Gastrocnemius medialis (tissue), 4 donors: ENCODE results near the gene CMKLR1. TPM values are rescaled to one million over a fixed set of nuclear protein-coding genes. Genes with fewer than 3 reads are reported as not detected.

Experiments used
- ATAC-seq, 2 donors: fragments of 150-250 bp; one replicate each; pipeline ENCODE4 v1.9.1; 2016
- DNase-seq, 2 donors: peaks; one replicate each; pipeline ENCODE4 v3.0.0-alpha.2; 2019
- H3K27ac ChIP-seq, 4 donors: fragments of 200-600 bp; sonication (generic); 1 replicate in 1 of 4; 2 replicates in 3 of 4; pipeline ENCODE4 v1.5.1; 2016 to 2018; ENCODE audit warnings: mild to moderate bottlenecking in 2 of 4, moderate library complexity in 1 of 4
- H3K27me3 ChIP-seq, 3 donors: fragments of 200-600 bp; sonication (generic) in 2 of 3; 1 replicate in 1 of 3; 2 replicates in 2 of 3; pipeline versions ENCODE4 v1.5.1 to v1.6.0; 2016 to 2019; ENCODE audit warnings: mild to moderate bottlenecking in 1 of 3, moderate library complexity in 1 of 3
- H3K36me3 ChIP-seq, 2 donors: fragments of 200-600 bp; sonication (generic) in 1 of 2; one replicate each; pipeline ENCODE4 v1.5.1; 2017 to 2018
- H3K4me1 ChIP-seq, 2 donors: fragments of 200-600 bp; sonication (generic) in 1 of 2; one replicate each; pipeline ENCODE4 v1.5.1; 2016 to 2017; ENCODE audit warnings: mild to moderate bottlenecking in 2 of 2
- H3K4me3 ChIP-seq, 4 donors: fragments of 200-600 bp; sonication (generic) in 3 of 4; 1 replicate in 1 of 4; 2 replicates in 3 of 4; pipeline ENCODE4 v1.5.1; 2016 to 2019; ENCODE audit warnings: mild to moderate bottlenecking in 2 of 4
- H3K9me3 ChIP-seq, 3 donors: fragments of 200-600 bp; sonication (generic) in 2 of 3; 1 replicate in 1 of 3; 2 replicates in 2 of 3; pipeline ENCODE4 v1.5.1; 2016 to 2019
- POLR2A ChIP-seq, 2 donors: fragments of 450-650 bp; IDR thresholded peaks; one replicate each; pipeline ENCODE4 v1.6.1; 2017; ENCODE audit warnings: antibody characterized with exemption in 2 of 2, mild to moderate bottlenecking in 2 of 2, moderate library complexity in 2 of 2
- in situ Hi-C, 4 donors: fragments of 200-750 bp; cut with MboI; loops; one replicate each; pipeline versions ENCODE4 v1.15.0 to v1.8.0; 2017; ENCODE audit warnings: low sequenced_read_pairs in 4 of 4
- intact Hi-C: fragments of 100-400 bp; cut with DNase I; formaldehyde crosslinking; loops from one replicate; pipeline ENCODE4 v1.15.1; 2023; ENCODE audit warnings: low total_unique reads
- total RNA-seq, 4 donors: library from RNA; depleted of rRNA; stranded (reverse); fragments of >200 nt; gene quantifications; one replicate each; pipeline versions ENCODE4 v1.1.0 to v1.2.3, GENCODE V29; 2016
- TF ChIP-seq, protein P1 (sequence below), 5 experiments: fragments of 450-650 bp in 3 of 5; fragments of 200-600 bp in 2 of 5; sonication (generic) in 2 of 5; IDR thresholded peaks in 4 of 5; conservative IDR thresholded peaks in 1 of 5; 1 replicate in 4 of 5; 2 replicates in 1 of 5; pipeline ENCODE4 v1.5.1; 2016 to 2019; ENCODE audit warnings: antibody characterized with exemption in 5 of 5, mild to moderate bottlenecking in 3 of 5, moderate library complexity in 3 of 5

CMKLR1 gene
- total RNA-seq, 4 donors from 2014 or later: 2.5 to 5.6 (median 4.4) TPM

- DNase-seq (no peak), ATAC-seq (no peak)
- no peaks in the 10 kb centered on the region for H3K36me3 ChIP-seq
- H3K9me3 ChIP-seq: no peaks in the 10 kb centered on the region
- TF ChIP-seq, protein P1, sequence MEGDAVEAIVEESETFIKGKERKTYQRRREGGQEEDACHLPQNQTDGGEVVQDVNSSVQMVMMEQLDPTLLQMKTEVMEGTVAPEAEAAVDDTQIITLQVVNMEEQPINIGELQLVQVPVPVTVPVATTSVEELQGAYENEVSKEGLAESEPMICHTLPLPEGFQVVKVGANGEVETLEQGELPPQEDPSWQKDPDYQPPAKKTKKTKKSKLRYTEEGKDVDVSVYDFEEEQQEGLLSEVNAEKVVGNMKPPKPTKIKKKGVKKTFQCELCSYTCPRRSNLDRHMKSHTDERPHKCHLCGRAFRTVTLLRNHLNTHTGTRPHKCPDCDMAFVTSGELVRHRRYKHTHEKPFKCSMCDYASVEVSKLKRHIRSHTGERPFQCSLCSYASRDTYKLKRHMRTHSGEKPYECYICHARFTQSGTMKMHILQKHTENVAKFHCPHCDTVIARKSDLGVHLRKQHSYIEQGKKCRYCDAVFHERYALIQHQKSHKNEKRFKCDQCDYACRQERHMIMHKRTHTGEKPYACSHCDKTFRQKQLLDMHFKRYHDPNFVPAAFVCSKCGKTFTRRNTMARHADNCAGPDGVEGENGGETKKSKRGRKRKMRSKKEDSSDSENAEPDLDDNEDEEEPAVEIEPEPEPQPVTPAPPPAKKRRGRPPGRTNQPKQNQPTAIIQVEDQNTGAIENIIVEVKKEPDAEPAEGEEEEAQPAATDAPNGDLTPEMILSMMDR (IDR thresholded peaks at IDR 0.05 in 4 of 5, conservative IDR thresholded peaks at IDR 0.05 in 1 of 5): no peak
- TF ChIP-seq POLR2A (IDR thresholded peaks at IDR 0.05): no peak
- H3K4me3 ChIP-seq: no peak overlapping the region
- H3K27me3 ChIP-seq: no peaks in the 10 kb centered on the region
- intact Hi-C loops (no loop called here), in situ Hi-C loops (no loop called here)
- H3K27ac ChIP-seq: no peak overlapping the region
- peaks cover 4 to 6% of the 10 kb centered on the region in 2 donors for H3K4me1 ChIP-seq
Measured at GRCh38 chr12:108297424-108297823, 41.7 kb downstream of the CMKLR1 start.

GRCh38 chr12:108296945-108297344 lies 42.2 kb downstream of the CMKLR1 start:
- in situ Hi-C loops: no loop called here

DNA sequence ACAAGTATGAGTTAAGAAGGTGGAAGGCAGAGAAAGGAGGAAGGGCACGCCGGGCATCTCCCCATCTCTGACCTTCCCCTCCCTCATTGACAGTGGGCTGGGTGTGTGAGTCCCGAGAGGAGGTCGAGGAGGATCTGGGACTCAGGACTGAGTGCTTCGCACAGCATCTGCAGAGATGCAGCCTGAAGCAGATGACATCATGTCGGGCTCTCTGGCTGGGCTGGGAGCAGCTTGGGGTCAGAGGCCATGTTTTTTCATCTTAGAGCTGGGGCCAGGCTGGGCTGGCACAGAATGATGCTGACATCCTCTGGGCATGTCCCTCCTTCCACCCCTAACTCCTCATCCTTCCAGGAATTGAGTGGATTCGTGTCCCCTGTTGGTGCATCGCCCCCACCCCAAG lies 43.5 kb downstream of the CMKLR1 start:
- intact Hi-C loops: no loop called here
- no peak for TF ChIP-seq POLR2A (IDR thresholded peaks at IDR 0.05)
- TF ChIP-seq, protein P1 (IDR thresholded peaks at IDR 0.05 in 4 of 5, conservative IDR thresholded peaks at IDR 0.05 in 1 of 5): no peak
- H3K4me1 ChIP-seq: no peaks in the 10 kb centered on the region

More at GRCh38 chr12:108296945-108297344, 42.2 kb downstream of the CMKLR1 start:
- H3K36me3 ChIP-seq: no peaks in the 10 kb centered on the region
- peaks cover 0 to under 1% of the 10 kb centered on the region in 2 donors for H3K4me1 ChIP-seq
- no peaks in the 10 kb centered on the region for H3K9me3 ChIP-seq
- DNase-seq (no peak), ATAC-seq (no peak)
- no peak overlapping the region for H3K4me3 ChIP-seq
- no peaks in the 10 kb centered on the region for H3K27me3 ChIP-seq
- intact Hi-C loops: no loop called here
- TF ChIP-seq, protein P1 (IDR thresholded peaks at IDR 0.05 in 4 of 5, conservative IDR thresholded peaks at IDR 0.05 in 1 of 5): no peak
- H3K27ac ChIP-seq: no peak overlapping the region

DNA sequence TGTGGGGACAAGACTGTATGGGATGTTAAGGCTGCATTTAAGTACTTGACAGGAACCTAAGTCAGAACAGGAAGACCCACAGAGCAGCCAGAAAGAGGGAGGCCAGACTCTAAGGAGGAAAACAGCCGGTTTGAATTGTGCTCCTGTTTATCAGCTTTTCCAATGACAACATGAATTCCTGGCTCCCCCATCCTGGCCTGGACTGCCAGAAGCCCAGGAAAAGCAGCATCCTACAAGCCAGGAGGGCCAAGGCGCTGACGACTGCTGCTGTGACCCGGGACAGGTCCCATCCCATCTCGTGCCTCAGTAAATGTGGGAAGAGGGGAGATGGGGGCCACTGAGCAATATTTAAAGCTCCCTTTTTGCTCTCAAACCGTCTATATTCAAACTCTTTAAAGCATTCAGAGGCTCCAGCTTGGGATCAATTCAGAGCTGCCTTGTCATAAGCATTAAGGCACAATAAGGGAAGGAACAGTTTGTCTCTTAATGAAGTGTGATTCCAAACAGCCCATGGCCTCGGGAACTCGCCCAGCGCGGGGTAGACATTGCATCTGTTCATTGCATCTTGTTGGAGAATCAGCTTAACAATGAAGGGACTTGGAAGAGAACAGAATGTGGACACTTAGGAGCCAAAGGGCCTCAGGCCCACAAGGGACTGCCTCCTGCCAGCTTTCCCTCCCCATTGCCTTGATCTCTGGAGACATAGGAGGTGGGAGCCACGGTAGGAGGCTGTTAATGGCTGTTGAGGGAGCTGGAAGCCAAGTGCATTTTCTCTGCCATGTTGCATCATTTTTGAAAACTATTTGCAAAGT lies 49.6 kb downstream of the CMKLR1 start:
- H3K27me3 ChIP-seq: no peaks in the 10 kb centered on the region
- no peak for TF ChIP-seq POLR2A (IDR thresholded peaks at IDR 0.05)
- TF ChIP-seq, protein P1 (IDR thresholded peaks at IDR 0.05 in 4 of 5, conservative IDR thresholded peaks at IDR 0.05 in 1 of 5): no peak
- H3K36me3 ChIP-seq: no peaks in the 10 kb centered on the region
- no peak overlapping the region for H3K4me3 ChIP-seq
- DNase-seq (peak; percentile 52 to 67), ATAC-seq (peak; percentile 78 to 84)
- no peaks in the 10 kb centered on the region for H3K9me3 ChIP-seq
- in situ Hi-C loops (no loop called here), intact Hi-C loops (no loop called here)
- peaks cover 0 to 5% of the 10 kb centered on the region in 2 donors for H3K4me1 ChIP-seq
- peak overlapping the region in 3 of 4 donors; percentile 25 to 63 (median 59) for H3K27ac ChIP-seq

More for the DNA sequence above, 43.5 kb downstream of the CMKLR1 start:
- no peaks in the 10 kb centered on the region for H3K36me3 ChIP-seq
- H3K27ac ChIP-seq: no peak overlapping the region
- no peaks in the 10 kb centered on the region for H3K9me3 ChIP-seq
- no peak for ATAC-seq
- in situ Hi-C loops: no loop called here
- H3K4me3 ChIP-seq: no peak overlapping the region
- DNase-seq: no peak
- H3K27me3 ChIP-seq: no peaks in the 10 kb centered on the region
